Measurements from ENCODE around the gene ZNF148. TPM values are rescaled to one million over a fixed set of nuclear protein-coding genes. Genes with fewer than 3 reads are reported as not detected.

Gene ZNF148
- total RNA-seq, 1 donor from 2014 or later = 25.9 TPM

- no peak for DNase-seq
Observed at GRCh38 chr3:125214738-125215137, 160.4 kb downstream of the ZNF148 start.

GRCh38 chr3:125213946-125214542 is 161.1 kb downstream of the ZNF148 start:
- DNase-seq = no peak

- no peak for DNase-seq
Observed at GRCh38 chr3:125213364-125213755, 161.8 kb downstream of the ZNF148 start.

DNA sequence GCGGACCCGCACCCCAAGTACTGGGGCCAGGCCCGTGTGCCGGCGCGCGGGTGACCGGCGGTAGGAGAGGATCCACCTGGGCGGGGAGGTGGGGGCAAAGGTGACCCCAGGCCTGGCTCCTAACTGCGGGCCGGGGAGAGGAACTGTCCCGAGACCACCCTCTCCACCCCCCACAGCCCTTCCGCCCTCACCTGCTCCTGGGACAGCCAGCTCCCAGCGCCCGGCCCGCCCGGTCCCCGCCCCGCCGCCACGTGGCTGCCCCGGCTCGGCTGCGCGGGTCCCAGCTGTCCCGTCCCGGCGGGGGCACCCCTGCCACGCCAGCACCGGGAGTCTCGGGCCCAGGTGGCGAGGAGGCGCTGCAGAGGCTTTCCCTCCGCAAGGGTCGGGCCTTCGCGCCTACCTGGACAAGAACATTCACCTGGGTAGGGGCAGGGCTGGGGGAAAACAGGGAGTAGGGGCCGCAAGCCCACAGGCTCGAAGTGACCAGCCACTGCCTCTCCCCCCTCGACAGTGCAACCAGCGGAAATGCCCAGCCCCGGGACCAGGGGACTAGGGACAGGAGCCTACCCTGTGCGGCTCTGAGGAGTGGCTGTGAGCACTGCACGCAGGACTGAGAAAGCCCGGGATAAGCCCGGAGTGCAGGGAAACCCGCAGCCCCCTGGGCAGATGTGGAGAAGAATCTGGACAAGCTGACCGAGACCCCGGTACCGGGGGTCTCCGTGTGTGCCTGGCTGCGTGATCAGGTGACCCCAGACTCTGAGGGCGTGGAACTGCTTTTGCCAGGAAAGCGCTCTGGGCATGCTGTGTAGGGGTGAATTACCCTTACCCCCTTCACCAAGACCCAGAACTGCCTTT is 162.4 kb downstream of the ZNF148 start, which contains the start of gene SLC12A8:
Gene SLC12A8 (minus strand): TSS at position 240 of the 855 bp plus-strand sequence. CDS start 1,399 bp downstream, outside the sequence.
- DNase-seq = no peak

DNA sequence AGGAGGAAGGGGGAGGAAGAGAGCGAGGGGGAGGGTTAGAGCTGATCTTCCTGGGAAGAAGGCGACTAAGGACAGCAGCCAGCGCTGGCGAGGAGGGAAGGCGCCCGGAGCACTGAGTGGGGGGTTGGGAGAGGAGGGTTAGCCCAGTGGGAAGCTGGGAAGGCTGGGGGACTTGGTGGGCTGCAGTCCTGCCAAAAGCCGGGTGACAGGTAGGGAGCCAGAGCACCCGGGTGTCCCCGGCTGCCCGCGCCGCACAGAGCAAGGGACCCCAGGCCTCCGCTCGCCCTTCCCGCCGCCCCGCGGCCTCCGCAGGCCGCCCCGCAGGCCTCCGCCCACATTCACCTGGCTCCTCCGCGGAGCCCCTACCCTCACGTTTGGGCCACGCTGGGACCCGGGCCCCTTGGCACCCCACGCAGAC is 163.0 kb downstream of the ZNF148 start:
- no peak for DNase-seq

DNA sequence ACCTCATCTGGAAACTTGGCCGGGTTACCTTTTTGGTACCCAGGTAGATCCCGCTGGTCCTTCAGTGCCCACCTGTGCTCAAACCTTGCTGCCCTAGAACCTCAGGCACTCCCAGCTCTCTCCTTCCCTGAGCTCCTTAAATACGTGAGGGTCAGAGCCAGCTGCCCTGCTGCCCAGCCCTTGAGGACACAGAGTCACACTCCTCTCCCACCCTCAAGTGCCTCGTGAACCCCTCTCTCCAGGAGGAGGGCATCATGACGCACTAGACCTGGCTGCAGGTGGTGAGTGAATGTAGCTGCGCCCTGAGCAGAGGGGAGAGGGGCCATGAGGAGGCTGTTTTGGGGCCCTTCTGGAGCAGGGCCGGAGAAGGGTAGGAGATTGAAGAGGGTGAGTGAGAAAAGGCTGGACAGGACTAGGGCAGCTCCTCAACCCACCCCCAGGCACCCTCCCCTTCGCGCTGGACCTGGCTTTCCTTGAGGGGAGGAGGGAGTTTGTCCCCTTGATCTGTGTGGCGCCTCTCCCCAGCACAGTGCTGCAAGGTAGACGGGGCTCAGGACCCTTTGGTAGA is 163.5 kb downstream of the ZNF148 start:
- no peak for DNase-seq

DNA sequence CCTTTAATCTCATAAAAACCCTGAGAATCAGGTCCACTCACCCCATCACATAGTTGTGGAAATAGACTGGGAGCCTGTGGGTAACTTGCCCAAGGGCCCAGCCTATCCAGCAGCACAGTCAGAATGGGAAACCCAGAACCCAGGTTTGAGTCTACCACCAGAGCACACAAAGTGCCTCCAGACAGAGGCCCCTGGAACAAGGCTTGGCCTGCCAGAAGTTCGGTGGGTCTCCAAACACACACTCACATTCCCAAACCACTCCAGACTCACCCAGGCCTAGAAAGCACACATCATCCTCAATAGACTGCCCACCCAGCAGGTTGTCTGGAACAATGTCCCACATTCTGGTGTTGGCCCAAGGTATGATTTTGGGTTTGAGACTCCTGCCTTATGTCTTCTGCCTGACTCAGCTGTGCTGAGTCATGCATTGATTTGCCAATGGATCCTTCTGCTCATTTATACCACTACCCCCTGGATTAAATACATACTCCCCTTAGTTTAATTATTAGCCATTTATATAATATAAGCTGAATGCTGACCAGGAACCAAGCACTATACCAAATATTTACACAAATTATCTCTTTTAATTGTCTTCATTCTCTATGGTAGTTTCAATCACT is 167.1 kb downstream of the ZNF148 start:
- no peak for DNase-seq

DNA sequence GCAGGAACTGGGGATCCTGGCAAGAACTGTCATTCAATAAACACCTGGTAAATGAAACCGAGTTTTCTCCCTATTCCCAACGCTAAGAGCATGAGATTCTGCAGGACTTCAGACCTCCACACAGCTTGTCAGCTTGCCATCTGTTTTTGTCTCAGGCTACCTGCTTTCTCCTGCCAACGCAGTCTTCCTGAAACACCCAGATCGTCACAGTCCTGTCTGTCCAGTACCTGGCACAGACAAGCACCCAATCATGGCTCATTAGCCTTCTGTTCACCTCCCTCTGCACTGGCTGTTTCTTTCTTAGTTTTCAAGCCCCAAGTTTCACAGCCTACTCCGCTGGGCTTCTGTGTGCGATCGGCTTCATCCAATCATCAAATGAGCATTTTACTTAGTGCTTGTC is 167.6 kb downstream of the ZNF148 start:
- no peak for DNase-seq

- no peak for DNase-seq
Observed at GRCh38 chr3:125206934-125207333, 168.2 kb downstream of the ZNF148 start.

DNA sequence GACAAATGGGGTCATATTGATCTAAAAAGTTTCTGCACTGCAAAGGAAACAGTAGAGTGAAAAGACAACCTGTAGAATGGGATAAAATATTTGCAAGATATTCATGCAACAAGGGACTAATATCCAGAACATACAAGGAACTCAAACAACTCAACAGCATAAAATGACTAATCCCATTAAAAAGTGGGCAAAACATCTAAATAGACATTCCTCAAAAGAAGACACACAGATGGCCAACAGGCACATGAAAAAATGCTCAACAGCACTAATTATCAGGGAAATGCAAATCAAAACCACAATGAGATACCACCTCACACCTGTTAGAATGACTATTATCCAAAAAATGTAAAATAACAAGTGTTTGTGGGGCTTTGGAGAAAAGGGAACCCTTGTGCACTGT is 171.4 kb downstream of the ZNF148 start:
- no peak for DNase-seq

GRCh38 chr3:125202197-125202596 is 172.9 kb downstream of the ZNF148 start:
- DNase-seq = no peak

GRCh38 chr3:125200731-125201139 is 174.4 kb downstream of the ZNF148 start:
- DNase-seq = no peak

- DNase-seq = peak; percentile 35
Observed at GRCh38 chr3:125194849-125195601, 180.1 kb downstream of the ZNF148 start.

GRCh38 chr3:125194061-125194848 is 180.9 kb downstream of the ZNF148 start:
- no peak for DNase-seq

GRCh38 chr3:125192190-125193035 is 182.7 kb downstream of the ZNF148 start:
- no peak for DNase-seq

DNA sequence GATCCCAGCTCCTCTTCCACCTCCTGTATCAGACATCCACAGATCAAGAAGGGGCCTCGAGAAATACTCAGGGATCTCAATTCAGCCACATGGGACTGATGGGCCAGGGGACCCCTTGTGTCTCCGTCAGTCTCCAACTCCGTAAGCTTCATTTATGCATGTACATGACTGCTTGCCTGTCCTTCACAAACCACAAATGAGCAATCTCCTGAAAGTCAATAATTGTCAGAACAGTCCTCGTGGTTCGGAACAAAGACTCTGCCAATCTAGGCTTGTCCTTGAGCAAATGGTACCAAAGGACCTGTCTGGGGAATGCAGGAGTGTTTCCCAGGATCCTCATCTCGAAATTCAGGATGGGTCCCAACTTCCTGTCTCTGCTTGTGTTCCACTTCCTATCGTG is 183.4 kb downstream of the ZNF148 start:
- DNase-seq = no peak

DNA sequence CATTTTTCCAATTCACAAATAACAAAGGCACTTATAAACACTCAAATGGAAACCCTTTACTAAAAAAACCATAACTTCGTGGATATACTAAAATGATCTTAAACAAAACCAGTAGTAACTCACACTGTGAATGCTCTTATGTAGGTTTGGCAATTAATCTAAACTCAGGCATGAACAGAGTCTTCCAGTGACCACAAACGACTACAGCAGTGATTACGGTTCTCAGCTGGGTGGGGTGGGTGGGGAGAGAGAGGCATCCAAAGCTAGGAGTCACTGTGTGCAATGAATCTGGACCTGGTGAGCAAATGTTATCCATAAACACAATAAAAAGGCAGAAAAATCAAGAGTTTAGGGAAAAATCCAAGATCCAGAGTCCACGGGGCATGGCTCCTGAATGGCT is 183.9 kb downstream of the ZNF148 start:
- DNase-seq = no peak

GRCh38 chr3:125190786-125191185 is 184.3 kb downstream of the ZNF148 start:
- no peak for DNase-seq

DNA sequence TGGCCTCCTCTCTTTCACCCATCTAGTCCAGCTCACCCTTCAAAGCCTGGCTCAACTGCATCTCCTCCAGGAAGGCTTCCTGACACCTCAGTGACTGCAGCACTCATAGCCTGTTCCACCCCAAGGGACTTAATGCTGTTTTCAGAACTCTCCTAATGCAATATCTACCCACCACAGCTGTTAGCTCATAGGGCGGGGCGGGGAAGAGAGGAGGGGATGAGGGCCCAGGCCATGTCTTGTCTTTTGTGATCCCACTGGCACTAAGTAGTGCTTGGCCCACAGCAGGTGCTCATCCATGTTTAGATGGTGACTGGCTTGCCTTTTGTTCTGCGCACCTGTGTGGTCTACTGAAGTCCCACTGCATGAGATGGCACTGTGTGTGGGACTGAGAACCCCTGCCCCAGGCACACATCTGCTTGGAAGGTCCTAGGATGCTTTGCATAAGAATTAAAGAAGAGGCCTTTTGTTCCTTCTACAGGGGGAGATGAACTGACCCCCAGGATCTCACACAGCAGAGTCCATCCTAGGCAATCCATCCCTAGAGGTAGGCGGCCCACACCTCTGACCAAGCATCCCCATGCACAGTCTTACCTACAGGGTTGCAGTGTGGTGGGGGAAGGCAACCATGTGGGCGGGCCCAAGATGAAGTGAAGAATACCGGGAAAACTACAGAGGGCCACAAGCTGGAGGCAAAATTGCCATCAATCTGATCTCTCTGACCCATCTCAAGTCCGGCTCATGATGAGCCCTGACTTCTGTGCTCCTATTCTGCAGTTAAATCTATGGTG is 185.6 kb downstream of the ZNF148 start:
- DNase-seq = no peak

- no peak for DNase-seq
Observed at GRCh38 chr3:125188955-125189354, 186.2 kb downstream of the ZNF148 start.

Data from skin of body (tissue), 2 donors.